IPS-11a (cell line): Measurements from ENCODE around the gene TMEM123.

Source experiments
- H3K4me3 ChIP-seq: one replicate; pipeline ENCODE4 v1.5.1; 2013; ENCODE audit warnings: low read depth, low read length, control low read depth

The TMEM123 gene

DNA sequence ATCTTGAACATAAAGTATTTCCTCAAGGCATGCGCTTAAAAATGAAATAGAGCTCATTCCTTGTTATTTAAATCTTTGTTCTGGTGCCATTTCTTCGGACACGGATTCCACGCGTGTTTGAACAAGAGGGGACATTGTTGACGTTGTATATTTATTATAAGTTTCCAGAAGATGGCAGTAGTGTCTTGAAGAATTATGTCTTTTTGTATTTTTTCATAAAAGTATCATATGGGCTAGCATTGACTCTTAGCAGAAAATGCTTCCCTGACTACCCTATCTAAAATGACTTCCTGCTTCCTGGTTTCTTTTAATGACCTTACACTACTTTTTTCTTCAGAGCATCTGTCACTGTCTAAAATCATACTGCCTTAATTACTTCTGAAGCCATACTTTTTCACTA is 85.2 kb downstream of the TMEM123 start:
- H3K4me3 ChIP-seq = no peak overlapping the region

DNA sequence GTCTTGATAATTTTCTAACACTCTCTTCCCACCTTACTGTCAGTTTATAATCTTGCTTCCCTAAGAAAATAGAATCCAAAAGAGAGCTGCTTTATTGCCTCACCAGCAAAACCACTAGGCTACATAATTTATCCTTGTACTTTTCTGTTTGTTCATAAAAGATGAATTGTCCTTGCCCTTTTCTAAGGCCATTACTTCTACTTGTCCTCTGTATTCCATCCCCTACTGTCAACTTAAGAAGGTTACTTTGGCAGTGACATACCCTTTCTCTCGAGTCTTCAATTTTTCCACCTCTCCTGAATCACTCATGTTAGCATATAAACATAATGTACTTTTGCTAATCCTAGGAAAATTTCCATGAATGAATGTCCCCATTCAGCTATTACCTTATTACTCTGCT is 87.6 kb downstream of the TMEM123 start:
- no peak overlapping the region for H3K4me3 ChIP-seq

- no peak overlapping the region for H3K4me3 ChIP-seq
Observed at GRCh38 chr11:102361086-102362031, 91.2 kb downstream of the TMEM123 start.

- no peak overlapping the region for H3K4me3 ChIP-seq
Observed at GRCh38 chr11:102360681-102361080, 91.9 kb downstream of the TMEM123 start.

- no peak overlapping the region for H3K4me3 ChIP-seq
Observed at GRCh38 chr11:102359372-102359771, 93.2 kb downstream of the TMEM123 start.

- no peak overlapping the region for H3K4me3 ChIP-seq
Observed at GRCh38 chr11:102357116-102357515, 95.4 kb downstream of the TMEM123 start.

DNA sequence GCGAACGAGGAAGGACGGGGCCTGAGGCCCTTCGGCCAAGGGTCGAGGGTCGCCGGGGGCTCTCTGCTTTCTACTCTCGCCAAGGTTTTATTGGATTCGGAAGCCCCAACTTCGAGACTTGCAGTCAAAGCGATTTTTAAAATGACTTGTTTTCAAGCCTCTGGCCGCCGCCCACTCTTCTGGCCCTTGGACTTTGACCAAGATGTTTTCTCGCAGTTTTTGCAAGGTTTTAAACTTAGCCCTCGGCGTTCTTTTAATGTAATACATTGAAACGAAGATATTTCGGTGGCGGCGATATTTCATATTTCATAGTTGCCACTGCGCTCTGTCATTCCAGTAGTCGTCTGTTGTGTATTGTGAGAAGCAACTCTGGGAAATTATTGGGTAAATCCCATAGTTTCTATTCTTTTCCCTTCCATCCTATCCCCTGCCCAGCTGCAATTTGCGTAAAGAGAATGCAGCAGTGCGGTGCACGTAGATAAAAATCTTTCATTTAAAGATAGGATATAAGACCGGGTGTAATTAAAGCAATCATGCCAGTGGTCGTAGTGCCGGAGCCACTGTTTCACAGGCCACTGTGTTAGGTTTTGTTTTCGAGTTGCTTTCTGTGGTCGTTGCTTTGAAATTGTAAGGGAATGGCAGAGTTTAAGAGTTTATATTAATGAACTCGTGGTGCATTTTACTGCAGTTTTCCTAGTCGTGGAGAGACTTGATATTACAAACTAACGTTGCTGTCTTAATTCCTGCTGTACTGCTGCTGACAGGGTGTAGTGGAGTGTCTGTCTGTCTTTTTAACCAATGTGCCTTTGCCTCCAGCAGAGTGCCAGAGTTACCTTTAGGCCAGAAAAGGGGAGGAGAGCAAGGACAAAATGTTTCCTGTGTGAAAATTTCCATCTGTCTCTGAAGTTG is 104.8 kb downstream of the TMEM123 start:
- peak overlapping the region; percentile 91 for H3K4me3 ChIP-seq

- H3K4me3 ChIP-seq = peak within 1 kb of the TSS; percentile 91
Observed at GRCh38 chr11:102346748-102347461, 105.7 kb downstream of the TMEM123 start, which contains the start of gene BIRC2. BIRC2 (plus strand) TSS chr11:102347214; CDS start chr11:102349855, 2,641 bp downstream.

DNA sequence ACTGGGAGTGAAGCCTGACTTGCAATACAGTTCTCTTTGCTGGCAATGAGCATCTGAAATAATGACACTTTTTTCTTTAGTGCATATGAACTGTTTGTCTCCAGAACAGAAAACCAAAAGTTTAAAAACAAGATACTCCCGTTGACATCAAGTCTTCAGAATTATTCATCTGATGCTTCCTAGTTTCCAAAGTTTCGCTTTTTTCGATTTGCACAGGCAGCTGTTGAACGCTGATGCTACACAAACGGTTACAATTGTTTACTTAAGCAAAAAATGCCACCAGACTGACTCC is 106.2 kb downstream of the TMEM123 start:
- H3K4me3 ChIP-seq = peak overlapping the region; percentile 91
